Endothelial cell of umbilical vein (primary cell): ENCODE measurements around the gene GALNT2.

Experiments
- CTCF ChIP-seq, 2 donors: IDR thresholded peaks; 1 replicate in 1 of 2; 2 replicates in 1 of 2; pipeline ENCODE4 v1.5.1; 2011; ENCODE audit warnings: low read length in 2 of 2, mild to moderate bottlenecking in 2 of 2, moderate library complexity in 2 of 2, control low read depth in 1 of 2, inconsistent platforms in 1 of 2, low read depth in 1 of 2; ENCODE audit not compliant: insufficient read depth in 1 of 2; ENCODE audit errors: extremely low read depth in 1 of 2
- EZH2 ChIP-seq: IDR thresholded peaks from 2 replicates; pipeline ENCODE4 v1.6.1; 2012; ENCODE audit warnings: borderline replicate concordance, low read depth, mild to moderate bottlenecking, moderate library complexity, low read length, inconsistent platforms; ENCODE audit not compliant: severe bottlenecking
- FOS ChIP-seq: IDR thresholded peaks from 2 replicates; pipeline ENCODE4 v1.6.1; 2011; ENCODE audit warnings: mild to moderate bottlenecking, low read length, moderate library complexity, borderline replicate concordance; ENCODE audit not compliant: insufficient read depth
- GATA2 ChIP-seq: IDR thresholded peaks from 2 replicates; pipeline ENCODE4 v1.7.0; 2011; ENCODE audit warnings: low read depth, mild to moderate bottlenecking, moderate library complexity, mixed read lengths, low read length; ENCODE audit not compliant: insufficient read length, insufficient read depth
- POLR2A ChIP-seq: IDR thresholded peaks from 2 replicates; pipeline ENCODE4 v1.6.1; 2012; ENCODE audit warnings: low read depth, mild to moderate bottlenecking, control low read depth, low read length
- POLR2AphosphoS5 ChIP-seq: IDR thresholded peaks from 2 replicates; pipeline ENCODE4 v1.6.1; 2012; ENCODE audit warnings: low read depth, mild to moderate bottlenecking, control low read depth, low read length, moderate library complexity; ENCODE audit not compliant: insufficient read depth

- TF ChIP-seq CTCF (IDR thresholded peaks at IDR 0.05; ENCODE audit: extremely low read depth in 1 of 2, insufficient read depth in 1 of 2, low read depth in 1 of 2, low read length in 2 of 2) (no peak), GATA2 (no peak), POLR2AphosphoS5 (no peak), POLR2A (no peak), FOS (no peak), EZH2 (no peak)
Observed at GRCh38 chr1:230254265-230254664, 187.2 kb downstream of the GALNT2 start.
